GM13977 (cell line): ENCODE measurements around the gene MACROH2A1.

Experiments
- DNase-seq: peaks from one replicate; pipeline ENCODE4 v3.0.0; 2012; ENCODE audit warnings: low spot score
- CTCF ChIP-seq: IDR thresholded peaks from 2 replicates; pipeline ENCODE4 v1.5.1; 2012; ENCODE audit warnings: mild to moderate bottlenecking, control low read depth; ENCODE audit not compliant: insufficient read depth; ENCODE audit errors: extremely low read depth, missing control alignments
- in situ Hi-C: fragments of 300-500 bp; cut with MboI; formaldehyde crosslinking; loops from one replicate; pipeline ENCODE4 v1.12.0; 2022; ENCODE audit warnings: low sequenced_read_pairs, low pct_unique_long_range_greater_than_20kb, mixed read lengths, inconsistent platforms; ENCODE audit not compliant: unreplicated experiment

MACROH2A1 gene

GRCh38 chr5:135422419-135422818 lies 23.4 kb upstream of the MACROH2A1 start:
- TF ChIP-seq CTCF, result no peak
- DNase-seq, result no peak
- in situ Hi-C loops, result no loop called here

- in situ Hi-C loops, result no loop called here
- DNase-seq, result no peak
- TF ChIP-seq CTCF, result no peak
Measured at GRCh38 chr5:135417083-135417482, 18.1 kb upstream of the MACROH2A1 start.

GRCh38 chr5:135405082-135405481 lies 6.1 kb upstream of the MACROH2A1 start:
- no peak for DNase-seq
- no peak for TF ChIP-seq CTCF
- in situ Hi-C loops, result no loop called here

- no peak for TF ChIP-seq CTCF
- no peak for DNase-seq
- in situ Hi-C loops, result no loop called here
Measured at GRCh38 chr5:135402031-135402430, 3.0 kb upstream of the MACROH2A1 start.

GRCh38 chr5:135400866-135401265 lies 1.8 kb upstream of the MACROH2A1 start:
- TF ChIP-seq CTCF, result no peak
- in situ Hi-C loops, result no loop called here
- DNase-seq, result no peak

GRCh38 chr5:135399794-135400542 lies 937 bp upstream of the MACROH2A1 start:
- TF ChIP-seq CTCF, result no peak
- in situ Hi-C loops, result no loop called here
- DNase-seq, result no peak
